ENCODE results near the gene VSIG8.

The VSIG8 gene

GRCh38 chr1:159877695-159878444 lies 15.4 kb upstream of the VSIG8 start:
- TF ChIP-seq CTCF (IDR thresholded peaks at IDR 0.05; ENCODE audit: low read length), result no peak
- DNase-seq, result no peak
- Histone ChIP-seq H3K4me1 (ENCODE audit: low read length) (peaks cover 30% of the 10 kb centered on the region), H3K9ac (ENCODE audit: low read length) (no peak overlapping the region), H3F3A (ENCODE audit: insufficient read depth, low read length) (peaks cover 17% of the 10 kb centered on the region), H3K27me3 (replicated peaks; ENCODE audit: insufficient read depth, low read length) (no peaks in the 10 kb centered on the region), H3K9me2 (replicated peaks; ENCODE audit: insufficient read depth, low read length) (no peaks in the 10 kb centered on the region), H3K79me2 (ENCODE audit: low read length) (no peaks in the 10 kb centered on the region), H4K20me1 (ENCODE audit: insufficient read depth, low read length) (no peaks in the 10 kb centered on the region), H3K4me3 (ENCODE audit: low read length) (no peak overlapping the region), H3K36me3 (replicated peaks; ENCODE audit: insufficient read depth, low read length) (no peaks in the 10 kb centered on the region), H3K4me2 (ENCODE audit: low read depth, low read length) (no peak overlapping the region), H3K9me3 (replicated peaks; ENCODE audit: insufficient read depth, low read length) (no peaks in the 10 kb centered on the region), H3K27ac (ENCODE audit: low read length) (no peak overlapping the region), H2AFZ (ENCODE audit: low read length) (no peak overlapping the region)

GRCh38 chr1:159873530-159874143 lies 11.2 kb upstream of the VSIG8 start:
- no peaks in the 10 kb centered on the region for H4K20me1 ChIP-seq (ENCODE audit: insufficient read depth, low read length)
- H3K27ac ChIP-seq (ENCODE audit: low read length), result no peak overlapping the region
- no peak overlapping the region for H3K4me2 ChIP-seq (ENCODE audit: low read depth, low read length)
- H3K9me2 ChIP-seq (replicated peaks; ENCODE audit: insufficient read depth, low read length), result no peaks in the 10 kb centered on the region
- peaks cover 13% of the 10 kb centered on the region for H3F3A ChIP-seq (ENCODE audit: insufficient read depth, low read length)
- H3K27me3 ChIP-seq (replicated peaks; ENCODE audit: insufficient read depth, low read length), result no peaks in the 10 kb centered on the region
- no peak overlapping the region for H3K9ac ChIP-seq (ENCODE audit: low read length)
- no peaks in the 10 kb centered on the region for H3K36me3 ChIP-seq (replicated peaks; ENCODE audit: insufficient read depth, low read length)
- DNase-seq, result no peak
- no peaks in the 10 kb centered on the region for H3K9me3 ChIP-seq (replicated peaks; ENCODE audit: insufficient read depth, low read length)
- H3K4me1 ChIP-seq (ENCODE audit: low read length), result peaks cover 16% of the 10 kb centered on the region
- no peak overlapping the region for H2AFZ ChIP-seq (ENCODE audit: low read length)
- H3K79me2 ChIP-seq (ENCODE audit: low read length), result no peaks in the 10 kb centered on the region
- H3K4me3 ChIP-seq (ENCODE audit: low read length), result no peak overlapping the region
- no peak for TF ChIP-seq EZH2 (optimal IDR thresholded peaks at IDR 0.05; ENCODE audit: low read depth, low read length)
- no peak for TF ChIP-seq CTCF (IDR thresholded peaks at IDR 0.05; ENCODE audit: low read length)
- no peak for TF ChIP-seq EZH2phosphoT487 (IDR thresholded peaks at IDR 0.05; ENCODE audit: low read length)

- H3F3A ChIP-seq (ENCODE audit: insufficient read depth, low read length), result peaks cover 18% of the 10 kb centered on the region
Measured at GRCh38 chr1:159872891-159873290, 10.4 kb upstream of the VSIG8 start.

More at GRCh38 chr1:159872891-159873290, 10.4 kb upstream of the VSIG8 start:
- Histone ChIP-seq H3K9ac (ENCODE audit: low read length) (no peak overlapping the region), H3K27ac (ENCODE audit: low read length) (no peak overlapping the region), H4K20me1 (ENCODE audit: insufficient read depth, low read length) (no peaks in the 10 kb centered on the region), H2AFZ (ENCODE audit: low read length) (no peak overlapping the region), H3K4me3 (ENCODE audit: low read length) (no peak overlapping the region), H3K79me2 (ENCODE audit: low read length) (no peaks in the 10 kb centered on the region), H3K4me1 (ENCODE audit: low read length) (peaks cover 23% of the 10 kb centered on the region), H3K27me3 (replicated peaks; ENCODE audit: insufficient read depth, low read length) (no peaks in the 10 kb centered on the region), H3K4me2 (ENCODE audit: low read depth, low read length) (no peak overlapping the region), H3K9me3 (replicated peaks; ENCODE audit: insufficient read depth, low read length) (no peaks in the 10 kb centered on the region), H3K36me3 (replicated peaks; ENCODE audit: insufficient read depth, low read length) (no peaks in the 10 kb centered on the region), H3K9me2 (replicated peaks; ENCODE audit: insufficient read depth, low read length) (no peaks in the 10 kb centered on the region)
- TF ChIP-seq EZH2 (optimal IDR thresholded peaks at IDR 0.05; ENCODE audit: low read depth, low read length) (no peak), CTCF (IDR thresholded peaks at IDR 0.05; ENCODE audit: low read length) (no peak), EZH2phosphoT487 (IDR thresholded peaks at IDR 0.05; ENCODE audit: low read length) (no peak)
- DNase-seq, result no peak

Measured in MM.1S (cell line).